Measurements from ENCODE around the gene HIVEP1.
"Not testable (repeated sequence)": the region's sequence is repeated elsewhere in the genome, so short reads cannot be mapped to it uniquely, and the experiment has no call there.

Gene HIVEP1

DNA sequence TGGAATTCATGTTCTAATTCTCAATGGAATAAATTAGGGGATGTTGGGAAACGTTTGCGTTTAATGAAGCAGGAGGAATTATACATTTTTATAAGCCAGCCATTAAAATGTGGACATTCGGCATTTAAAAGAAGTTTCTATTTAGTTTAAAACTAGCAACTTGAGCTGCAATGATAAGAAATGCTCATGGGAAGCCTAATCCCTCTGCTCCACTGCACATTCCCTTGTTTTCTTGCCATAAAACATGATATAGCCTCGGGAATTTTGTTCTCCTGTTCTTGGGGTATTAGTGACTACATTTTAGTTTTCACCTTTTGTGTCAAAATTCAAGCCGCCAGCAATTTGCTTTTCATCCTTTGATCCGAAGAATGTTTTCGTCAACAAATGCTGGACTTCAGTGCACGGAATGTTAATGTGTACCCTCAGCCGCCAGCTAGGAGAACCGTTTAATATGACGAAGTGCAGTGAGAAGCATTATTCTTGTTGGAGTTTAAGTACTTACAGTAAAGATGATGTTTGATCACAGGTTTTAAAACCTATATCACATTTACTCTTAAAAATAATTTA, 137.9 kb downstream of the HIVEP1 start:
- Mint-ChIP-seq H3K4me3 (no peak overlapping the region), H3K27ac (no peak overlapping the region), H3K36me3 (ENCODE audit: low read depth) (no peaks in the 10 kb centered on the region), H3K9me3 (no peaks in the 10 kb centered on the region), H3K4me1 (ENCODE audit: low read depth) (no peaks in the 10 kb centered on the region), H3K27me3 (no peaks in the 10 kb centered on the region)
- intact Hi-C loops (cut with micrococcal nuclease), result loop anchor here (10.0 kb wide), 2 partner anchors 455 to 495 kb away; no protein-coding TSS in a partner anchor

DNA sequence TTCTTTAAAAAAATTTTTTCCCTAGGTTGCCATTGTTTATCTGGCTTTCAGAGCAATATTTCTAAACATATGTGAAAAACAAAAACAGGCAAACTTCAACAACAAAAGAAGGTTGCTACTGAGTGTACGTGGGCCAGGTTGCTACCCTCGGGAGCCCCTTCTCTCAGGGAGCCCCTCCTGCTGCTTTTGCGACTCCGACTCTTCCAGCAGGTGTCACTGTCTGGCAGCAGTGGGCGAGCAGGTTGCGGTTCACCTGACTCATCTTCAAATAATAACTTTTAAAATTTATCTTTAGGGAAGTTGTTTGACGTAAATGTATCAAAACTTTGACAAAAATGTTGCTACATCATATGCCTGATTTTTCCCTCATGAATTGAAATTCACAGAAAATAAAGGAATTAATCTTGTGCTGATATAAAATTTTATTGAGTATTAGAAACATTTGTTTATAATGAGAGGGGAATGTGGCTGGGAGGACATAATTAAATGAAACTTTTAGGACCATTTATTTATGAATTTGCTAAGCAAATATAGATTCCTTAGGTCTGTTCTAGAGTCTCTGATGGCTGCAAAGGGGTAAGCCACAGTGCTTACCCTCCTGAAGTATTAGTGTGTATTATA, 138.8 kb downstream of the HIVEP1 start:
- Mint-ChIP-seq H3K4me1 (ENCODE audit: low read depth) (no peaks in the 10 kb centered on the region), H3K36me3 (ENCODE audit: low read depth) (no peaks in the 10 kb centered on the region), H3K27me3 (no peaks in the 10 kb centered on the region), H3K4me3 (no peak overlapping the region), H3K27ac (no peak overlapping the region), H3K9me3 (no peaks in the 10 kb centered on the region)
- intact Hi-C loops (cut with micrococcal nuclease), result loop anchor here (1.0 to 10.0 kb wide), 2 partner anchors 138 to 454 kb away; no protein-coding TSS in a partner anchor

DNA sequence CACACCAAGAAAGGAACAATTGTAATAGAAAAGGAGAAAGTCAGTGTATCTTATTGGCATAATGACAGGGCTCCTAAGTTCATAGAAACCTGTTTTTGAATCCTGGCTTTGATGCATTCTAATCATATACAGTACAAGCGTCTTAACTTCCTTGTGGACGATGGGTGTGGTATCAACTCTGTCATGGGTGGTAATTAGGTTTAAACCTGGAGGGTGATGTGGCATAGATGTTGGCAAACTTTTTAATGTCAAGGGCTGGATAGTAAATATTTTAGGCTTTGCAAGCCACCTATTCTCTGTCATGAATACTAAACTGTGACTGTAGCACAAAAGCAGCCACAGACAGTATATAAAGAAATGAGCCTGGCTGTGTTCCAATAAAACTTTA, 139.3 kb downstream of the HIVEP1 start:
- Mint-ChIP-seq H3K27ac (no peak overlapping the region), H3K4me1 (ENCODE audit: low read depth) (no peaks in the 10 kb centered on the region), H3K27me3 (no peaks in the 10 kb centered on the region), H3K9me3 (no peaks in the 10 kb centered on the region), H3K4me3 (no peak overlapping the region), H3K36me3 (ENCODE audit: low read depth) (no peaks in the 10 kb centered on the region)
- intact Hi-C loops (cut with micrococcal nuclease), result loop anchor here (1.0 to 10.0 kb wide), 2 partner anchors 138 to 453 kb away; no protein-coding TSS in a partner anchor

DNA sequence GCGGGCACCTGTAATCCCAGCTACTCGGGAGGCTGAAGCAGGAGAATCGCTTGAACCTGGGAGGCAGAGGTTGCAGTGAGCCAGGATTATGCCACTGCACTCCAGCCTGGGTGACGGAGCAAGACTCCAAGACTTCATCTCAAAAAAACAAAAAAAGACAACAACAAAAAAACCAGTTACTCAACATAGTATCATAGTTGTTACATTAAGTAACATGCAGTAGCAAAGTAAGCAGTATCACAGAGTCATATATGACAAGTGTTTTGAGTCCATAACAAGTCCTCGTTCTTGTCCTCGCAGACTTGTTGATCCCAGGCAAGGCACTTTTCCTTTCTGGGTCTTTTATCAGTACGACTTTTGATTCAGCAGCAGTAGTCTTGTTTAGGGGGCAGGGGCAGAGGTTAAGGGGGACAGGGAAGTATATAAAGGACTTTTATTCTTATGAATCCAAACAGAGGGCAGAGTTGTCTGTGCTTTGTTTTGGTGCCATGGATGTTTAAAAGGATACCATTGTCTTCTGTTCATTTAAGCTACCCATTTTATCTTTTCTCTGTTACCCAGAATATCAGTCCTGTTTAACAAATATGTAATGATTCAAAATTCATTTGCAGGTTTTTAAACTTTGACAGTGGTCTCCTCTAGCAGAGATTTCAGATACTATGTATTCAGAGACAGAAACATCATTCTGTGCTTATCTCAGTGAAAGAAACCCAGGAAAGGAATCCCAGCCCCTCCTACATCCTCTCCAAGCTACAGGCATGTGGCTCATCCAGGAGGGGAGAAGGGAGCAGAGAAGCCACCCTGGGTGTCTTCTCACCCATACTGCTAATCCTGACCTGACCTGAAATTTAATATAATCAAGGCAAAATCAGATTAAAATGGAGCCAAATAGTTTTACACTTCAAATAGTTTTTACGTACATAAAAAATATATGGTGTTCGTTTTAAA, 140.2 kb downstream of the HIVEP1 start:
- H3K27me3 Mint-ChIP-seq, result no peaks in the 10 kb centered on the region
- intact Hi-C loops (cut with micrococcal nuclease), result loop anchor here (10.0 kb wide), 1 partner anchor 453 kb away; no protein-coding TSS in a partner anchor
- H3K4me3 Mint-ChIP-seq, result no peak overlapping the region
- no peaks in the 10 kb centered on the region for H3K4me1 Mint-ChIP-seq (ENCODE audit: low read depth)
- H3K27ac Mint-ChIP-seq, result no peak overlapping the region
- H3K9me3 Mint-ChIP-seq, result no peaks in the 10 kb centered on the region
- H3K36me3 Mint-ChIP-seq (ENCODE audit: low read depth), result no peaks in the 10 kb centered on the region

DNA sequence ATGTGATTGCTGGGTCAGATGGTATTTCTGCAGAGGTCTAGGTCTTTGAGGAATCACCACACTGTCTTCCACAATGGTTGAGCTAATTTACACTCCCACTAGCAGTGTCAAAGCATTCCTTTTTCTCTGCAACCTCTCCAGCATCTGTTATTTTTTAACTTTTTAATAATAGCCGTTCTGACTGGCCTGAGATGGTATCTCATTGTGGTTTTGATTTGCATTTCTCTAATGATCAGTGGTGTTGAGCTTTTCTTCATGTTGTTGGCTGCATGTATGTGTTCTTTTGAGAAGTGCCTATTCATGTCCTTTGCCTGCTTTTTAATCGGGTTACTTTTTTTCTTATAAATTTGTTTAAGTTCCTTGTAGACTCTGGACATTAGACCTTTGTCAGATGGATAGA, 143.7 kb downstream of the HIVEP1 start:
- not testable (repeated sequence) for H3K4me3 Mint-ChIP-seq; H3K4me1 Mint-ChIP-seq (ENCODE audit: low read depth); H3K27me3 Mint-ChIP-seq; H3K9me3 Mint-ChIP-seq; H3K36me3 Mint-ChIP-seq (ENCODE audit: low read depth); H3K27ac Mint-ChIP-seq
- intact Hi-C loops (cut with micrococcal nuclease), result loop anchor here (10.0 kb wide), 1 partner anchor 449 kb away; no protein-coding TSS in a partner anchor

DNA sequence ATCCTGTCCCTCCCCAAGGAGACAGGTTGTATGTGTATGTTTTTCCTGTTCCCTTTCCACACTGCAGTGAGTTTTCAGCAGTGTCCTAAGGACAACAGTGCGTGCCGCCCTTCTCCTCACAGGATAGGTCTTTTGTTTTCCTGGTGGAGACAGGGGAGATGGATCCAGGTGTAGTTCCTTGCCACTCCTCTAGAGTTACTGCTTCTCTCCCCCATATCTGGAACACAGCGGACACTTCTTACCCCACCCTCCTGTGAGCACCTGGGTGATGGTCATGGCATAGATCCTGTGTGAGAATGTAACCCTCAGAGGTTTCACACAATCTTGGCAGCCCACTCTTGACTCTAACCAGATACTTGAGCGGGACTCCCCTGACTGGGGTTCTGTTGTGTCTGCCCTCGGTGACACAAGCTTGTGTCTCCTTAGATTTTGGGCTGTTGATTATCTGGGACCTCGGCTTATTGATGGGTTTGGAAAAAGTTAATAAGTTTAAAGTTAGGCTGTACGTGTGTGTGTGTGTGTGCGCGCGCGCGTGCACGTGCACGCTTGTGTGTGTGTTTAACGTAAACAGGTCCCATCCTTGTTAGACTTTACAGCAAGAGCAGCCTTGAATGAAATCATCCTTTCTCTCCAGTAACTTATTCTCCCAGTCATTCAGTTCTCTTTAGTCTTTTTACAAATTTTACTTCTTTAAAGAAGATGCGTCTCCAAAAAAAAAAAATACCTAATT, 146.7 kb downstream of the HIVEP1 start:
- Mint-ChIP-seq H3K36me3 (ENCODE audit: low read depth) (peaks cover 26% of the 10 kb centered on the region), H3K9me3 (no peaks in the 10 kb centered on the region), H3K27ac (no peak overlapping the region), H3K27me3 (no peaks in the 10 kb centered on the region), H3K4me3 (no peak overlapping the region), H3K4me1 (ENCODE audit: low read depth) (peaks cover 6% of the 10 kb centered on the region)
- intact Hi-C loops (cut with micrococcal nuclease), result loop anchor here (10.0 kb wide), 1 partner anchor 446 kb away; no protein-coding TSS in a partner anchor

DNA sequence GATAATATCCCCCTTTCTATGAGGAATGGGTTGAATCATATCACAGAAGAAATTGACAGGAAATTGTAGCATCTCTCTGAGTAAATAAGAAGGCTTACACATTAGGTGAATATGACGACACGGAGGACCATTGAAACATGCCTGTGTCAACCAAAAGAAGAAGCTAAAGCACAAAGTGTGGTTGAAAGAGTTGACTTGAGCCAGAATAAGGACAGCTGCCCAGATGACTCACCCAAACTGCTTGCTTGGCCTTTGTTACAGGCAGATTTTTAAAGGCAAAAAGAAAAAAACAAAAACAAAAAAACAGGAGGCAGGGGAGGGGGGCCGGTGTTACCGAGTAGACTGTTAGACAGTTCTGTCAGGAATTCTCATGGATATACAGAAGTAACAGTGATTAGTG, 148.2 kb downstream of the HIVEP1 start:
- Mint-ChIP-seq H3K4me1 (ENCODE audit: low read depth) (peaks cover 6% of the 10 kb centered on the region), H3K27me3 (no peaks in the 10 kb centered on the region), H3K36me3 (ENCODE audit: low read depth) (peaks cover 38% of the 10 kb centered on the region), H3K27ac (no peak overlapping the region), H3K9me3 (no peaks in the 10 kb centered on the region), H3K4me3 (no peak overlapping the region)
- intact Hi-C loops (cut with micrococcal nuclease), result no loop called here

DNA sequence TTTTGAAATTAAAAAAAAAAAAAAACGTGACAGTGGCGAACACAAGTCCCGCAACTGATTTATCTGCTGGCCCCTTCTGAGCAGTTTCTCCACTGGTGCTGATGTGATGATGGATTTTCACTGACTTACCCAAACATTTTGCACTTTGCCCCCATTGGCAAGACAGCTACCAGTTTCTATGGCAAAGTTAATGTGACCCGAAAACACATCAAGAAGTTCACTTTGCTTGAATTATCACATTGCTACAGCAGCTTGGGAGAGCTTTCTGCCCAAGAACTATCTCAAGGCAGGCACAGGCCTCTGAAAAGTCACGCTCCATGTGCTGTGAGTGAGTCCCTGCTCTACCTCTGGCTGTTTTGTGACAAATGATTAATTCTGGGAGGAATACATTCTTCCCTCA, 150.1 kb downstream of the HIVEP1 start:
- Mint-ChIP-seq H3K27ac (no peak overlapping the region), H3K9me3 (no peaks in the 10 kb centered on the region), H3K4me3 (no peak overlapping the region), H3K4me1 (ENCODE audit: low read depth) (peaks cover 6% of the 10 kb centered on the region), H3K27me3 (no peaks in the 10 kb centered on the region), H3K36me3 (ENCODE audit: low read depth) (peaks cover 38% of the 10 kb centered on the region)
- intact Hi-C loops (cut with micrococcal nuclease), result no loop called here

DNA sequence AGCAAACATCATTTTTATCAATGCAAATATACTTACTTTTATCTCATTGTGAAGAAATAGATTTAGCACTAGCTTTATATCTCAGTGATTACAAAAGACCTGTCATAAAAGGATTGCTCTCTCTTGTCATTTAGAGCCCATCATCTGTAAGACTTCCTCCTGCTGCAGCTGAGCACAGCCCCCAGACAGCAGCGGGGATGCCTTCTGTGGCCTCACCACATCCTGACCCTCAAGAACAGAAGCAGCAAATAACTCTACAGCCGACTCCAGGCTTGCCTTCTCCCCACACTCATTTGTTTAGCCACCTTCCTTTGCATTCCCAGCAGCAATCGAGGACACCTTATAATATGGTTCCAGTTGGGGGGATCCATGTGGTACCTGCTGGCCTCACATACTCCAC, 151.0 kb downstream of the HIVEP1 start:
- Mint-ChIP-seq H3K27me3 (no peaks in the 10 kb centered on the region), H3K4me1 (ENCODE audit: low read depth) (peaks cover 6% of the 10 kb centered on the region), H3K4me3 (no peak overlapping the region), H3K36me3 (ENCODE audit: low read depth) (peaks cover 38% of the 10 kb centered on the region), H3K27ac (no peak overlapping the region), H3K9me3 (no peaks in the 10 kb centered on the region)
- intact Hi-C loops (cut with micrococcal nuclease), result no loop called here

DNA sequence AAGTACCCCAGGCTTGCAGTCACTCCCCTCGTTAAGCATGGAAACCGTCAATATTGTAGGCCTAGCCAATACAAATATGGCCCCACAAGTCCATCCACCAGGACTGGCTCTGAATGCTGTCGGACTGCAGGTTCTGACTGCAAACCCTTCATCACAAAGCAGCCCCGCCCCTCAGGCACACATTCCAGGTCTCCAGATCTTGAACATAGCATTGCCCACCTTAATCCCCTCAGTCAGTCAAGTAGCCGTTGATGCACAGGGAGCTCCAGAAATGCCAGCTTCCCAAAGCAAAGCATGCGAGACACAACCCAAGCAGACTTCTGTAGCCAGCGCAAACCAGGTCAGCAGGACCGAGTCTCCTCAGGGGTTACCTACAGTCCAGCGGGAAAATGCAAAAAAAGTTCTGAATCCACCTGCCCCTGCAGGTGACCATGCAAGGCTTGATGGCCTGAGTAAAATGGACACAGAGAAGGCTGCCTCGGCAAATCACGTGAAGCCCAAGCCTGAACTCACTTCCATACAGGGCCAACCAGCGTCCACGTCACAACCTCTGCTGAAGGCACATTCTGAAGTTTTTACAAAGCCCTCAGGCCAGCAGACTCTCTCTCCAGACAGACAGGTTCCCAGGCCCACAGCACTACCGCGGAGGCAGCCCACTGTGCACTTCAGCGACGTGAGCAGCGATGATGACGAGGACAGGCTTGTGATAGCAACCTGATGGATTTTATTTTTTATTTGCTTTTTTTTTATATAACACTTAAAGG, 151.8 kb downstream of the HIVEP1 start:
- Mint-ChIP-seq H3K9me3 (no peaks in the 10 kb centered on the region), H3K27me3 (no peaks in the 10 kb centered on the region), H3K4me3 (no peak overlapping the region), H3K27ac (no peak overlapping the region), H3K4me1 (ENCODE audit: low read depth) (peaks cover 6% of the 10 kb centered on the region), H3K36me3 (ENCODE audit: low read depth) (peaks cover 38% of the 10 kb centered on the region)
- intact Hi-C loops (cut with micrococcal nuclease), result no loop called here

DNA sequence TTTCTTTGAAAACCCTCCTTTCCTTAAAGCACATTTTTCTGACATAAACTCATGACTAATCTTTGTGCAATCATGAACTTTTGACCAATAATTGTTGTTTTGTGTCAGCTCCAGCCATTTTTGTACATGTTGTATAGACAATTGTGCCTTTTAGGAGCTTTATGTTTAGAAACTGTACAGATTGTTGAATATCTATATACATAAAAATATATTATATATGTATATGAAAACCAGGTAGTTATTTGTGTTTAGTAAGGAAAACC, 152.3 kb downstream of the HIVEP1 start:
- peaks cover 6% of the 10 kb centered on the region for H3K4me1 Mint-ChIP-seq (ENCODE audit: low read depth)
- intact Hi-C loops (cut with micrococcal nuclease), result no loop called here
- H3K9me3 Mint-ChIP-seq, result no peaks in the 10 kb centered on the region
- no peak overlapping the region for H3K4me3 Mint-ChIP-seq
- peaks cover 38% of the 10 kb centered on the region for H3K36me3 Mint-ChIP-seq (ENCODE audit: low read depth)
- H3K27ac Mint-ChIP-seq, result no peak overlapping the region
- H3K27me3 Mint-ChIP-seq, result no peaks in the 10 kb centered on the region

DNA sequence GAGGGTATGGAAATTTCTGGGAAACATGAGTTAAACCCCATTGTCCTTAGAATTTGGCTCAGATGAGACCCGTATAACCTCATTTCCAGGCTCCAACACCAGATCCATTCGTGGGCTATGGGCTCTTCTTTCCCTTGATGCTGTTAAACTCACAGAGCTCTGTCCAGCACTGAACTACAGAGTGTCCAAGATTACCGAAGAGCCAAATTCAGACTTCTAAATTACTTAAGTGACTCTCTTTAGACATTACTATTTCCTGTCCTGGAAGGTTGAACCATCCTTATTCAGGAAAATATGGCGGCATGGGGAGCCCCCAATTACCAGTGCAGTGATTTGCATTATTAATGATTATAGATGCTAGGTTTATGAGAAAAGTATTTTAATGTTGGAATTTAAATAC, 153.2 kb downstream of the HIVEP1 start:
- peaks cover 38% of the 10 kb centered on the region for H3K36me3 Mint-ChIP-seq (ENCODE audit: low read depth)
- H3K4me3 Mint-ChIP-seq, result no peak overlapping the region
- intact Hi-C loops (cut with micrococcal nuclease), result no loop called here
- peaks cover 3% of the 10 kb centered on the region for H3K27me3 Mint-ChIP-seq
- no peak overlapping the region for H3K27ac Mint-ChIP-seq
- H3K9me3 Mint-ChIP-seq, result no peaks in the 10 kb centered on the region
- H3K4me1 Mint-ChIP-seq (ENCODE audit: low read depth), result peaks cover 6% of the 10 kb centered on the region

DNA sequence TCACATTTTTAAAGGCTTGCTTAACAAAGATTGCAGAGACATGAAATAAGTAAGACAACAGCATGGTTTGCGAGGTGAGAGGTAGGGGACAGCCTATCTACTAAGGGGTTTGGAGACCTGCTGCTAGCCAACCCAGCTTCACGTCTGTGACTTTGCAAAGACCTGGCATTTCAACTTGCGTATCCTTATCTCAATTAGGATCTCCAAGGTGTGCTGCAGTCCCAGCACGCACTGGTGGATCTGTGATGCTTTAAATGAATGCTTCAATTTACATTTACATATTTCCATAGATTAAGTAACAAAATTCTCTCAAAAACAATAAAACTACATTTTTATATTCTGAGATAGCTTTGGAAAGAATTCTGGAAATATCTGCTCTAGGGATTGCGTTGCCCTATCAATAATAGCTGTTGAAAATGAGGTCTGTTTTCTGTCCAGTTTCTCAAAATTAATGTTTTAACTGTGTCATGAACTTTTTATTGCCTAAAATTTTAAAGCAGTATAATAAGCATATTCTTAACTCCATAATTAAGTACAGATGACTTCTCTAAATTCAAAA, 153.7 kb downstream of the HIVEP1 start:
- no peak overlapping the region for H3K4me3 Mint-ChIP-seq
- no peaks in the 10 kb centered on the region for H3K9me3 Mint-ChIP-seq
- peaks cover 7% of the 10 kb centered on the region for H3K4me1 Mint-ChIP-seq (ENCODE audit: low read depth)
- peaks cover 38% of the 10 kb centered on the region for H3K36me3 Mint-ChIP-seq (ENCODE audit: low read depth)
- no peak overlapping the region for H3K27ac Mint-ChIP-seq
- intact Hi-C loops (cut with micrococcal nuclease), result no loop called here
- H3K27me3 Mint-ChIP-seq, result peaks cover 6% of the 10 kb centered on the region
